ENCODE data around the gene CCDC137.

Gene CCDC137

GRCh38 chr17:81697261-81698044, 30.9 kb downstream of the CCDC137 start:
- H3K4me3 ChIP-seq (ENCODE audit: low read depth, low read length), result no peak overlapping the region
- no peak for DNase-seq (ENCODE audit: low read depth, low spot score)
- in situ Hi-C loops (cut with HindIII; ENCODE audit: low sequenced_read_pairs), result no loop called here
- TF ChIP-seq CTCF (IDR thresholded peaks at IDR 0.05; ENCODE audit: low read depth, low read length), result no peak

GRCh38 chr17:81700353-81701287, 34.1 kb downstream of the CCDC137 start:
- DNase-seq (ENCODE audit: low read depth, low spot score), result no peak
- H3K4me3 ChIP-seq (ENCODE audit: low read depth, low read length), result no peak overlapping the region
- TF ChIP-seq CTCF (IDR thresholded peaks at IDR 0.05; ENCODE audit: low read depth, low read length), result no peak
- in situ Hi-C loops (cut with HindIII; ENCODE audit: low sequenced_read_pairs), result no loop called here

- no peak for DNase-seq (ENCODE audit: low read depth, low spot score)
- no peak overlapping the region for H3K4me3 ChIP-seq (ENCODE audit: low read depth, low read length)
- in situ Hi-C loops (cut with HindIII; ENCODE audit: low sequenced_read_pairs), result no loop called here
- no peak for TF ChIP-seq CTCF (IDR thresholded peaks at IDR 0.05; ENCODE audit: low read depth, low read length)
Measured at GRCh38 chr17:81701288-81702071, 34.9 kb downstream of the CCDC137 start.

- in situ Hi-C loops (cut with HindIII; ENCODE audit: low sequenced_read_pairs), result no loop called here
- peak within 1 kb of the TSS; percentile 75 for H3K4me3 ChIP-seq (ENCODE audit: low read depth, low read length)
- peak; percentile 2 for TF ChIP-seq CTCF (IDR thresholded peaks at IDR 0.05; ENCODE audit: low read depth, low read length)
- peak; percentile 91 for DNase-seq (ENCODE audit: low read depth, low spot score)
Measured at GRCh38 chr17:81702934-81703746, 36.6 kb downstream of the CCDC137 start, which contains the start of gene MRPL12. Gene MRPL12, plus strand, starts transcription at chr17:81703367. Its CDS starts 135 bp downstream, at chr17:81703502.

GRCh38 chr17:81703747-81704654, 37.5 kb downstream of the CCDC137 start:
- no peak for TF ChIP-seq CTCF (IDR thresholded peaks at IDR 0.05; ENCODE audit: low read depth, low read length)
- peak overlapping the region; percentile 75 for H3K4me3 ChIP-seq (ENCODE audit: low read depth, low read length)
- in situ Hi-C loops (cut with HindIII; ENCODE audit: low sequenced_read_pairs), result no loop called here
- no peak for DNase-seq (ENCODE audit: low read depth, low spot score)
